GM23338 (cell line): ENCODE results near the gene MOK.

Experiments used
- POLR2AphosphoS5 ChIP-seq: IDR thresholded peaks from 2 replicates; pipeline ENCODE4 v1.6.1; 2016; ENCODE audit warnings: antibody characterized with exemption, low read depth
- TF ChIP-seq, protein P1 (sequence below), 2 experiments: fragments of 200-600 bp in 1 of 2; sonication (generic) in 1 of 2; conservative IDR thresholded peaks; 2 replicates each; pipeline versions ENCODE4 v1.5.1 to v1.6.1; 2016 to 2017; ENCODE audit warnings: antibody characterized with exemption in 2 of 2, low read depth in 2 of 2, mild to moderate bottlenecking in 2 of 2, moderate library complexity in 1 of 2

DNA sequence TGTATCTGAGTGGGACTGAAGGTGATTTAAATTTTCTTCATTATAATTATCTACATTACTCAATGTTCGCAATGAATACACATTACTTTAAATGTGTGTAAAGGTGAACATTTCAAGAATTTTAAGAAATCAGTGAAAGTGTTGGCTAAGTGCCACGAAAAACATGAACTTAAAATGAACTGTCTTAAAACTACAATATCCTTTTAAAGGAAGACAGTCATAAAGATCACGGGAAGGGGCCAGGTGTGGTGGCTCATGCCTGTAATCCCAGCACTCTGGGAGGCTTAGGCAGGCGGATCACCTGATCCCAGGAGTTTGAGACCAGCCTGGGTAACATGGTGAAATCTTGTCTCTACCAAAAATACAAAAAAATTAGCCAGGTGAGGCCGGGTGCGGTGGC lies 11.2 kb downstream of the MOK start:
- TF ChIP-seq POLR2AphosphoS5: no peak
- TF ChIP-seq, protein P1, sequence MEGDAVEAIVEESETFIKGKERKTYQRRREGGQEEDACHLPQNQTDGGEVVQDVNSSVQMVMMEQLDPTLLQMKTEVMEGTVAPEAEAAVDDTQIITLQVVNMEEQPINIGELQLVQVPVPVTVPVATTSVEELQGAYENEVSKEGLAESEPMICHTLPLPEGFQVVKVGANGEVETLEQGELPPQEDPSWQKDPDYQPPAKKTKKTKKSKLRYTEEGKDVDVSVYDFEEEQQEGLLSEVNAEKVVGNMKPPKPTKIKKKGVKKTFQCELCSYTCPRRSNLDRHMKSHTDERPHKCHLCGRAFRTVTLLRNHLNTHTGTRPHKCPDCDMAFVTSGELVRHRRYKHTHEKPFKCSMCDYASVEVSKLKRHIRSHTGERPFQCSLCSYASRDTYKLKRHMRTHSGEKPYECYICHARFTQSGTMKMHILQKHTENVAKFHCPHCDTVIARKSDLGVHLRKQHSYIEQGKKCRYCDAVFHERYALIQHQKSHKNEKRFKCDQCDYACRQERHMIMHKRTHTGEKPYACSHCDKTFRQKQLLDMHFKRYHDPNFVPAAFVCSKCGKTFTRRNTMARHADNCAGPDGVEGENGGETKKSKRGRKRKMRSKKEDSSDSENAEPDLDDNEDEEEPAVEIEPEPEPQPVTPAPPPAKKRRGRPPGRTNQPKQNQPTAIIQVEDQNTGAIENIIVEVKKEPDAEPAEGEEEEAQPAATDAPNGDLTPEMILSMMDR (conservative IDR thresholded peaks at IDR 0.05; ENCODE audit: low read depth in 2 of 2): no peak
